Keratinocyte (primary cell): ENCODE measurements around the gene CCDC28B. TPM values are rescaled to one million over a fixed set of nuclear protein-coding genes. Genes with fewer than 3 reads are reported as not detected.

ENCODE experiments used
- DNase-seq: peaks from one replicate; pipeline ENCODE4 v3.0.0-alpha.2; 2011; ENCODE audit warnings: low read depth, missing footprints, low spot score
- FAIRE-seq: peaks from 2 replicates; lab custom pipeline; 2011; peaks lifted over from hg19 to GRCh38; lab: Jason Lieb, UNC
- H2AFZ ChIP-seq: 2 replicates; pipeline ENCODE4 v1.6.0; 2012; ENCODE audit warnings: low read length, control low read depth, inconsistent platforms; ENCODE audit not compliant: control insufficient read depth
- H3K27ac ChIP-seq: 2 replicates; pipeline ENCODE4 v1.5.1; 2011; ENCODE audit warnings: low read length; ENCODE audit not compliant: control insufficient read depth, insufficient read depth
- H3K27me3 ChIP-seq: 3 replicates; pipeline ENCODE4 v1.6.0; 2011; ENCODE audit warnings: low read length; ENCODE audit not compliant: control insufficient read depth, insufficient read depth; ENCODE audit errors: extremely low read depth
- H3K36me3 ChIP-seq, 2 experiments: 2 replicates in 1 of 2; 3 replicates in 1 of 2; pipeline ENCODE4 v1.5.1; 2011; ENCODE audit warnings: low read length in 2 of 2, mild to moderate bottlenecking in 1 of 2; ENCODE audit not compliant: control insufficient read depth in 2 of 2, insufficient read depth in 2 of 2; ENCODE audit errors: extremely low read depth in 1 of 2
- H3K4me1 ChIP-seq: 3 replicates; pipeline ENCODE4 v1.5.1; 2011; ENCODE audit warnings: low read length; ENCODE audit not compliant: control insufficient read depth, insufficient read depth; ENCODE audit errors: extremely low read depth
- H3K4me2 ChIP-seq: 3 replicates; pipeline ENCODE4 v1.6.0; 2011; ENCODE audit warnings: low read depth, low read length; ENCODE audit not compliant: control insufficient read depth, insufficient read depth; ENCODE audit errors: extremely low read depth
- H3K4me3 ChIP-seq, 3 experiments: fragments of 200-600 bp in 1 of 3; sonication (generic) in 1 of 3; 2 replicates in 2 of 3; 3 replicates in 1 of 3; pipeline ENCODE4 v1.5.1; 2011 to 2016; ENCODE audit warnings: low read length in 3 of 3, mild to moderate bottlenecking in 3 of 3, control low read depth in 2 of 3, inconsistent platforms in 1 of 3, low read depth in 1 of 3, mixed read lengths in 1 of 3, mixed run types in 1 of 3, moderate library complexity in 1 of 3; ENCODE audit not compliant: control insufficient read depth in 2 of 3, insufficient read depth in 2 of 3; ENCODE audit errors: extremely low read depth in 1 of 3
- H3K79me2 ChIP-seq: 2 replicates; pipeline ENCODE4 v1.6.0; 2012; ENCODE audit warnings: low read length; ENCODE audit not compliant: control insufficient read depth, insufficient read depth
- H3K9ac ChIP-seq: 3 replicates; pipeline ENCODE4 v1.6.0; 2011; ENCODE audit warnings: low read length; ENCODE audit not compliant: control insufficient read depth, insufficient read depth; ENCODE audit errors: extremely low read depth
- H3K9me1 ChIP-seq: 3 replicates; pipeline ENCODE4 v1.6.0; 2011; ENCODE audit warnings: low read length; ENCODE audit not compliant: control insufficient read depth, insufficient read depth; ENCODE audit errors: extremely low read depth
- H3K9me3 ChIP-seq: 2 replicates; pipeline ENCODE4 v1.5.1; 2012; ENCODE audit warnings: low read depth, low read length; ENCODE audit not compliant: control insufficient read depth
- H4K20me1 ChIP-seq: 3 replicates; pipeline ENCODE4 v1.6.0; 2011; ENCODE audit warnings: low read length; ENCODE audit not compliant: control insufficient read depth, insufficient read depth; ENCODE audit errors: extremely low read depth
- CTCF ChIP-seq, 3 experiments: IDR thresholded peaks in 1 of 3; conservative IDR thresholded peaks in 1 of 3; optimal IDR thresholded peaks in 1 of 3; 2 replicates in 2 of 3; 3 replicates in 1 of 3; pipeline versions ENCODE3 to v1.5.1; 2011; ENCODE audit warnings: low read length in 3 of 3, mild to moderate bottlenecking in 3 of 3, moderate library complexity in 2 of 3, control low read depth in 1 of 3, inconsistent platforms in 1 of 3; ENCODE audit not compliant: insufficient read depth in 2 of 3; ENCODE audit errors: extremely low read depth in 1 of 3
- EZH2 ChIP-seq: IDR thresholded peaks from one replicate; pipeline ENCODE4 v1.6.1; 2012; ENCODE audit warnings: inconsistent platforms, mild to moderate bottlenecking, low read length, moderate library complexity
- dilution Hi-C: fragments of 300-500 bp; cut with MboI; formaldehyde crosslinking; loops from one replicate; pipeline ENCODE4 v1.7.0; 2020; ENCODE audit warnings: low sequenced_read_pairs; ENCODE audit not compliant: extremely low pct_ligation_motif_present
- polyA plus RNA-seq, 5 experiments: library from polyadenylated mRNA; depleted of rRNA in 3 of 5; stranded (reverse) in 3 of 5; stranded (forward) in 1 of 5; unstranded in 1 of 5; fragments of >200 nt; gene quantifications; 1 replicate in 1 of 5; 2 replicates in 3 of 5; 3 replicates in 1 of 5; pipeline versions ENCODE4 v1.2.1 to v1.2.3, GENCODE V29; 2011 to 2012; ENCODE audit warnings: missing spikeins in 2 of 5, low read depth in 1 of 5, low replicate concordance in 1 of 5

CCDC28B gene
- polyA plus RNA-seq, 1 donor (not counting 4 experiments of a cell fraction or from before 2014, with no cell fraction given) = 3.6 TPM

DNA sequence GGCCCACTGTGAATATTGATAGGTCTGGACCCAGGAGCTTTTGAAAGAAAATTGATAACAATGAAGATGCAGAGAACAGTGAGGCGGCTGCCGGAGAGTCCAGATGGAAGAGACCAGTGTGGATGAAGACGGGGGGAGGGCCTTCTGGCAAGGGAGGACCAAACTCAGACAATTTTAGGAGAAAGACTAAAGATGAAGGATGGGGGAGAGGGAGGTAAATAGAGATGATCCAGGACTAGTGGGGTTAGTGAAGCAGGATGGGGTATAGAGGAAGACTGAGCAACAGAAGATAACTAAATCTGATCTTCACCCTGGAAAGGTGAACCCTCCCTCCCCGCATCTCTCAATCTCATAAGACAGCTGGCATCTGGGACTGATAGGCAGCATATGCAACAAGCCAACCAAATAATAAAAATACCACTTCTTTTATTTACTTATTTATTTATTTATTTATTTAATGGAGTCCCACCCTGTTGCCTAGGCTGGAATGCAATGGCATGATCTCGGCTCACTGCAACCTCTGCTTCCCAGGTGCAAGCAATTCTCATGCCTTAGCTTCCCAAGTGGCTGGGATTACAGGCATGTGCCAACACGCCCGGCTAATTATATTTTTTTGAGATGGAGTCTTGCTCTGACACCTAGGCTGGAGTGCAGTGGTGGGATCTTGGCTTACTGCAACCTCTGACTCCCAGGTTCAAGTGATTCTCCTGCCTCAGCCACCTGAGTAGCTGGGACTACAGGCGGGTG lies 32.3 kb downstream of the CCDC28B start:
- no peaks in the 10 kb centered on the region for H3K79me2 ChIP-seq
- no peak overlapping the region for H2AFZ ChIP-seq
- no peak overlapping the region for H3K9ac ChIP-seq
- H3K27me3 ChIP-seq = no peaks in the 10 kb centered on the region
- FAIRE-seq = no peak
- H3K9me3 ChIP-seq = no peaks in the 10 kb centered on the region
- no peak overlapping the region for H3K4me3 ChIP-seq
- no peak overlapping the region for H3K27ac ChIP-seq
- DNase-seq = no peak
- dilution Hi-C loops = no loop called here
- no peaks in the 10 kb centered on the region for H3K9me1 ChIP-seq
- TF ChIP-seq CTCF (optimal IDR thresholded peaks at IDR 0.05 in 1 of 3, IDR thresholded peaks at IDR 0.05 in 1 of 3, conservative IDR thresholded peaks at IDR 0.05 in 1 of 3; ENCODE audit: extremely low read depth in 1 of 3, insufficient read depth in 2 of 3, low read length in 3 of 3) = no peak
- no peak for TF ChIP-seq EZH2
- peaks cover 21% of the 10 kb centered on the region for H3K4me1 ChIP-seq
- H4K20me1 ChIP-seq = no peaks in the 10 kb centered on the region
- no peak overlapping the region for H3K4me2 ChIP-seq
- peaks cover 21 to 25% of the 10 kb centered on the region in 2 experiments for H3K36me3 ChIP-seq

GRCh38 chr1:32234792-32235191 lies 34.4 kb downstream of the CCDC28B start:
- Histone ChIP-seq H3K27ac (no peak overlapping the region), H3K9me1 (peaks cover 2% of the 10 kb centered on the region), H3K4me1 (peaks cover 21% of the 10 kb centered on the region), H3K9me3 (no peaks in the 10 kb centered on the region), H4K20me1 (no peaks in the 10 kb centered on the region), H3K4me3 (no peak overlapping the region), H3K27me3 (no peaks in the 10 kb centered on the region), H3K9ac (no peak overlapping the region), H3K4me2 (no peak overlapping the region), H3K36me3 (peaks cover 9 to 14% of the 10 kb centered on the region in 2 experiments), H2AFZ (no peak overlapping the region), H3K79me2 (no peaks in the 10 kb centered on the region)
- DNase-seq = no peak
- dilution Hi-C loops = no loop called here
- TF ChIP-seq CTCF (optimal IDR thresholded peaks at IDR 0.05 in 1 of 3, IDR thresholded peaks at IDR 0.05 in 1 of 3, conservative IDR thresholded peaks at IDR 0.05 in 1 of 3; ENCODE audit: extremely low read depth in 1 of 3, insufficient read depth in 2 of 3, low read length in 3 of 3) (no peak), EZH2 (no peak)
- no peak for FAIRE-seq
